Liver (tissue), 9 donors: ENCODE measurements around the gene MBP. TPM values are rescaled to one million over a fixed set of nuclear protein-coding genes. Genes with fewer than 3 reads are reported as not detected.
A peak's percentile ranks its signal among the peaks of the same experiment; 100 is the strongest.

Experiments used
- DNase-seq: peaks from one replicate; pipeline ENCODE4 v3.0.0-alpha.2; 2017; ENCODE audit warnings: low spot score
- H3K27ac ChIP-seq, 2 donors: one replicate each; pipeline ENCODE4 v1.7.0; 2013; ENCODE audit warnings: inconsistent platforms in 2 of 2, low read length in 2 of 2, control low read depth in 1 of 2, low read depth in 1 of 2, mild to moderate bottlenecking in 1 of 2
- H3K27me3 ChIP-seq, 4 donors: one replicate each; pipeline versions ENCODE4 v1.6.1 to v1.7.0; 2013; ENCODE audit warnings: low read length in 3 of 4, inconsistent platforms in 1 of 4, mild to moderate bottlenecking in 1 of 4, moderate library complexity in 1 of 4; ENCODE audit not compliant: control insufficient read depth in 4 of 4, insufficient read depth in 4 of 4
- H3K36me3 ChIP-seq, 4 donors: one replicate each; pipeline versions ENCODE4 v1.6.1 to v1.7.0; 2013; ENCODE audit warnings: low read length in 3 of 4, mild to moderate bottlenecking in 3 of 4, low read depth in 1 of 4, moderate library complexity in 1 of 4; ENCODE audit not compliant: control insufficient read depth in 4 of 4, insufficient read depth in 3 of 4
- H3K4me1 ChIP-seq, 4 donors: one replicate each; pipeline versions ENCODE4 v1.6.1 to v1.7.0; 2013; ENCODE audit warnings: low read length in 3 of 4, mild to moderate bottlenecking in 3 of 4, moderate library complexity in 1 of 4; ENCODE audit not compliant: control insufficient read depth in 4 of 4, insufficient read depth in 4 of 4
- H3K4me3 ChIP-seq, 3 donors: one replicate each; pipeline versions ENCODE4 v1.6.1 to v1.7.0; 2013; ENCODE audit warnings: low read length in 3 of 3, control low read depth in 1 of 3, low read depth in 1 of 3, mild to moderate bottlenecking in 1 of 3
- H3K9ac ChIP-seq, 2 donors: one replicate each; pipeline ENCODE4 v1.7.0; 2013; ENCODE audit warnings: low read length in 2 of 2, mild to moderate bottlenecking in 2 of 2, moderate library complexity in 2 of 2, control low read depth in 1 of 2, low read depth in 1 of 2
- H3K9me3 ChIP-seq, 4 donors: one replicate each; pipeline versions ENCODE4 v1.6.1 to v1.7.0; 2013; ENCODE audit warnings: low read length in 3 of 4; ENCODE audit not compliant: control insufficient read depth in 4 of 4
- FOXA1 ChIP-seq: IDR thresholded peaks from 2 replicates; pipeline ENCODE4 v1.6.1; 2016; ENCODE audit warnings: antibody characterized with exemption
- FOXA2 ChIP-seq: IDR thresholded peaks from 2 replicates; pipeline ENCODE4 v1.6.1; 2016; ENCODE audit warnings: antibody characterized with exemption
- GABPA ChIP-seq, 2 donors: IDR thresholded peaks in 1 of 2; conservative IDR thresholded peaks in 1 of 2; 2 replicates each; pipeline ENCODE4 v1.6.1; 2016; ENCODE audit warnings: antibody characterized with exemption in 2 of 2, mild to moderate bottlenecking in 1 of 2, moderate library complexity in 1 of 2
- HNF4A ChIP-seq, 2 donors: conservative IDR thresholded peaks; 2 replicates each; pipeline ENCODE4 v1.6.1; 2016; ENCODE audit warnings: antibody characterized with exemption in 2 of 2, mild to moderate bottlenecking in 2 of 2
- HNF4G ChIP-seq: IDR thresholded peaks from 2 replicates; pipeline ENCODE4 v1.6.1; 2016; ENCODE audit warnings: antibody characterized with exemption
- JUND ChIP-seq, 2 donors: IDR thresholded peaks; 2 replicates each; pipeline ENCODE4 v1.6.1; 2016; ENCODE audit warnings: antibody characterized with exemption in 2 of 2
- NR2F2 ChIP-seq: IDR thresholded peaks from 2 replicates; pipeline ENCODE4 v1.6.1; 2016; ENCODE audit warnings: antibody characterized with exemption
- RAD21 ChIP-seq, 2 donors: IDR thresholded peaks; 2 replicates each; pipeline ENCODE4 v1.6.1; 2016; ENCODE audit warnings: antibody characterized with exemption in 2 of 2, mild to moderate bottlenecking in 2 of 2
- SP1 ChIP-seq: IDR thresholded peaks from 2 replicates; pipeline ENCODE4 v1.6.1; 2018; ENCODE audit warnings: antibody characterized with exemption, mild to moderate bottlenecking
- TAF1 ChIP-seq: conservative IDR thresholded peaks from 2 replicates; pipeline ENCODE4 v1.6.1; 2016; ENCODE audit warnings: antibody characterized with exemption, mild to moderate bottlenecking
- YY1 ChIP-seq: IDR thresholded peaks from 2 replicates; pipeline ENCODE4 v1.6.1; 2016; ENCODE audit warnings: antibody characterized with exemption, mild to moderate bottlenecking
- WGBS: extraction: QIAGEN DNeasy Blood & Tissue Kit; methylation state at CpG from one replicate; pipeline ENCODE4 v1.1.7; 2013; 5-methylcytosine and 5-hydroxymethylcytosine counted together
- polyA plus RNA-seq, 2 donors: library from polyadenylated mRNA; stranded (reverse) in 1 of 2; unstranded in 1 of 2; fragments of 200-250 nt in 1 of 2; fragments of >200 nt in 1 of 2; fragmentation: Nextera tagmentation in 1 of 2; extraction: Ambion mirVana in 1 of 2; gene quantifications; one replicate each; pipeline versions ENCODE4 v1.2.1 to v1.2.3, GENCODE V29; 2013 to 2015
- total RNA-seq, 2 donors: library from RNA; depleted of rRNA; stranded (reverse); fragments of >200 nt; gene quantifications; one replicate each; pipeline ENCODE4 v1.2.3, GENCODE V29; 2014
- TF ChIP-seq, protein P1 (sequence below): IDR thresholded peaks from 2 replicates; pipeline ENCODE4 v1.6.1; 2016; ENCODE audit warnings: antibody characterized with exemption
- TF ChIP-seq, protein P2 (sequence below): IDR thresholded peaks from 2 replicates; pipeline ENCODE4 v1.6.1; 2016; ENCODE audit warnings: antibody characterized with exemption
- TF ChIP-seq, protein P3 (sequence below): IDR thresholded peaks from 2 replicates; pipeline ENCODE4 v1.6.1; 2016; ENCODE audit warnings: antibody characterized with exemption, mild to moderate bottlenecking
- TF ChIP-seq, protein P4 (sequence below): IDR thresholded peaks from 2 replicates; pipeline ENCODE4 v1.6.1; 2016; ENCODE audit warnings: antibody characterized with exemption
- TF ChIP-seq, protein P5 (sequence below): fragments of 150-350 bp; IDR thresholded peaks from 2 replicates; pipeline ENCODE4 v1.5.1; 2017; ENCODE audit warnings: improper control_type of control experiment, low read depth, low read length; ENCODE audit not compliant: missing input control
- donor health status: healthy.
- donor health status: healthy.
- donor health status: healthy.
- donor health status: healthy.
- donor health status: healthy.

The MBP gene
- total and polyA plus RNA-seq, 4 donors, result 9.7 to 23.3 (median 17.7) TPM

DNA sequence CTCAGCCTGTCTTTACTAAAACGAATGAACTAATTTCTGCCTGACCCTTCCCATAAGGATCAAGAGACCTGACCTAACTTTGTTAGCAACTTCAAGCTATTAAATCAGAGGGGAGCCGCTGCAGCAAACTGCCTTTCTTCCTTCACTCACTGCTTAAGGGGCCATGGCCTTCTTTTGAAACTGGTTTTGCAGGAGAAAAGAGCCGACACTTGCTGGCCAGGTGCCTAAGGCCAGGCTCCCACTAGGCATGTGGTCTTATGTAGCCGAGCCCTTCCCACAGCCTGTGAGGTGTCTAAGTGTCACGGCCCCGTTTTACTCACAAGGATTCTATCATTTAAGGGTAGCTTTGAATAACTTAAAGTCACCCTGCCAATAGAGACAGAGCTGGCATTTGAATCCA, 179.4 kb downstream of the MBP start:
- no peak for DNase-seq
- H3K9me3 ChIP-seq, result no peaks in the 10 kb centered on the region
- H3K27me3 ChIP-seq, result no peaks in the 10 kb centered on the region
- H3K9ac ChIP-seq, result peak overlapping the region in 1 of 2 donors; percentile 52
- 56% methylated on average over 6 of the region's 6 CpGs for WGBS
- H3K27ac ChIP-seq, result peak overlapping the region; percentile 63 to 64
- H3K4me1 ChIP-seq, result peaks cover 6 to 55% (median 45%) of the 10 kb centered on the region in 4 donors
- peaks cover 0 to 10% (median 6%) of the 10 kb centered on the region in 4 donors for H3K36me3 ChIP-seq
- TF ChIP-seq, protein P1, sequence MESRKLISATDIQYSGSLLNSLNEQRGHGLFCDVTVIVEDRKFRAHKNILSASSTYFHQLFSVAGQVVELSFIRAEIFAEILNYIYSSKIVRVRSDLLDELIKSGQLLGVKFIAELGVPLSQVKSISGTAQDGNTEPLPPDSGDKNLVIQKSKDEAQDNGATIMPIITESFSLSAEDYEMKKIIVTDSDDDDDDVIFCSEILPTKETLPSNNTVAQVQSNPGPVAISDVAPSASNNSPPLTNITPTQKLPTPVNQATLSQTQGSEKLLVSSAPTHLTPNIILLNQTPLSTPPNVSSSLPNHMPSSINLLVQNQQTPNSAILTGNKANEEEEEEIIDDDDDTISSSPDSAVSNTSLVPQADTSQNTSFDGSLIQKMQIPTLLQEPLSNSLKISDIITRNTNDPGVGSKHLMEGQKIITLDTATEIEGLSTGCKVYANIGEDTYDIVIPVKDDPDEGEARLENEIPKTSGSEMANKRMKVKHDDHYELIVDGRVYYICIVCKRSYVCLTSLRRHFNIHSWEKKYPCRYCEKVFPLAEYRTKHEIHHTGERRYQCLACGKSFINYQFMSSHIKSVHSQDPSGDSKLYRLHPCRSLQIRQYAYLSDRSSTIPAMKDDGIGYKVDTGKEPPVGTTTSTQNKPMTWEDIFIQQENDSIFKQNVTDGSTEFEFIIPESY, result no peak
- TF ChIP-seq, protein P2, sequence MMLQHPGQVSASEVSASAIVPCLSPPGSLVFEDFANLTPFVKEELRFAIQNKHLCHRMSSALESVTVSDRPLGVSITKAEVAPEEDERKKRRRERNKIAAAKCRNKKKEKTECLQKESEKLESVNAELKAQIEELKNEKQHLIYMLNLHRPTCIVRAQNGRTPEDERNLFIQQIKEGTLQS, result no peak
- TF ChIP-seq HNF4G (no peak), NR2F2 (no peak), FOXA2 (no peak), SP1 (no peak), YY1 (no peak), HNF4A (conservative IDR thresholded peaks at IDR 0.05) (no peak), GABPA (IDR thresholded peaks at IDR 0.05 in 1 of 2, conservative IDR thresholded peaks at IDR 0.05 in 1 of 2) (no peak), RAD21 (IDR thresholded peaks at IDR 0.05) (no peak)
- TF ChIP-seq, protein P3, sequence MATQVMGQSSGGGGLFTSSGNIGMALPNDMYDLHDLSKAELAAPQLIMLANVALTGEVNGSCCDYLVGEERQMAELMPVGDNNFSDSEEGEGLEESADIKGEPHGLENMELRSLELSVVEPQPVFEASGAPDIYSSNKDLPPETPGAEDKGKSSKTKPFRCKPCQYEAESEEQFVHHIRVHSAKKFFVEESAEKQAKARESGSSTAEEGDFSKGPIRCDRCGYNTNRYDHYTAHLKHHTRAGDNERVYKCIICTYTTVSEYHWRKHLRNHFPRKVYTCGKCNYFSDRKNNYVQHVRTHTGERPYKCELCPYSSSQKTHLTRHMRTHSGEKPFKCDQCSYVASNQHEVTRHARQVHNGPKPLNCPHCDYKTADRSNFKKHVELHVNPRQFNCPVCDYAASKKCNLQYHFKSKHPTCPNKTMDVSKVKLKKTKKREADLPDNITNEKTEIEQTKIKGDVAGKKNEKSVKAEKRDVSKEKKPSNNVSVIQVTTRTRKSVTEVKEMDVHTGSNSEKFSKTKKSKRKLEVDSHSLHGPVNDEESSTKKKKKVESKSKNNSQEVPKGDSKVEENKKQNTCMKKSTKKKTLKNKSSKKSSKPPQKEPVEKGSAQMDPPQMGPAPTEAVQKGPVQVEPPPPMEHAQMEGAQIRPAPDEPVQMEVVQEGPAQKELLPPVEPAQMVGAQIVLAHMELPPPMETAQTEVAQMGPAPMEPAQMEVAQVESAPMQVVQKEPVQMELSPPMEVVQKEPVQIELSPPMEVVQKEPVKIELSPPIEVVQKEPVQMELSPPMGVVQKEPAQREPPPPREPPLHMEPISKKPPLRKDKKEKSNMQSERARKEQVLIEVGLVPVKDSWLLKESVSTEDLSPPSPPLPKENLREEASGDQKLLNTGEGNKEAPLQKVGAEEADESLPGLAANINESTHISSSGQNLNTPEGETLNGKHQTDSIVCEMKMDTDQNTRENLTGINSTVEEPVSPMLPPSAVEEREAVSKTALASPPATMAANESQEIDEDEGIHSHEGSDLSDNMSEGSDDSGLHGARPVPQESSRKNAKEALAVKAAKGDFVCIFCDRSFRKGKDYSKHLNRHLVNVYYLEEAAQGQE, result no peak
- TF ChIP-seq, protein P4, sequence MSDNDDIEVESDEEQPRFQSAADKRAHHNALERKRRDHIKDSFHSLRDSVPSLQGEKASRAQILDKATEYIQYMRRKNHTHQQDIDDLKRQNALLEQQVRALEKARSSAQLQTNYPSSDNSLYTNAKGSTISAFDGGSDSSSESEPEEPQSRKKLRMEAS, result no peak
- TF ChIP-seq, protein P5, sequence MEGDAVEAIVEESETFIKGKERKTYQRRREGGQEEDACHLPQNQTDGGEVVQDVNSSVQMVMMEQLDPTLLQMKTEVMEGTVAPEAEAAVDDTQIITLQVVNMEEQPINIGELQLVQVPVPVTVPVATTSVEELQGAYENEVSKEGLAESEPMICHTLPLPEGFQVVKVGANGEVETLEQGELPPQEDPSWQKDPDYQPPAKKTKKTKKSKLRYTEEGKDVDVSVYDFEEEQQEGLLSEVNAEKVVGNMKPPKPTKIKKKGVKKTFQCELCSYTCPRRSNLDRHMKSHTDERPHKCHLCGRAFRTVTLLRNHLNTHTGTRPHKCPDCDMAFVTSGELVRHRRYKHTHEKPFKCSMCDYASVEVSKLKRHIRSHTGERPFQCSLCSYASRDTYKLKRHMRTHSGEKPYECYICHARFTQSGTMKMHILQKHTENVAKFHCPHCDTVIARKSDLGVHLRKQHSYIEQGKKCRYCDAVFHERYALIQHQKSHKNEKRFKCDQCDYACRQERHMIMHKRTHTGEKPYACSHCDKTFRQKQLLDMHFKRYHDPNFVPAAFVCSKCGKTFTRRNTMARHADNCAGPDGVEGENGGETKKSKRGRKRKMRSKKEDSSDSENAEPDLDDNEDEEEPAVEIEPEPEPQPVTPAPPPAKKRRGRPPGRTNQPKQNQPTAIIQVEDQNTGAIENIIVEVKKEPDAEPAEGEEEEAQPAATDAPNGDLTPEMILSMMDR, result no peak
- H3K4me3 ChIP-seq, result no peak overlapping the region

DNA sequence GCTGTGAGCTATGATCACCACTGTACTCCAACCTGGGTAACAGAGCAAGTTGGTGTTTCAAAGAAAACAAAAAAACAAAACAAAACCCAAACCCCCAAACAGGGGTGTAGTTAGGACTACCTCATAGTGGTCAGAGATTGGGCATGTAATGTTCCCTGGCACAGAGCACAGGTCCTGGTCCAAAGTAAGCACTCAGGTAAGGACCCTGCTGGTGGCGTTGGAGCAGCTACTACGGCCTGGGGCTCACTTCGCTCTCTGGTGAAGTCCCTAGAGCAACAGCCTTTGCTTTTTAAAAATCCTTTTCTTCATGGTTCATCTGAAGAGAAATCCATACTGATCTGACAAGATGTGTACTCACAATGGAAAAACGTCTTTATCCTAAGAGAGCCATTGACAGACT, 179.8 kb downstream of the MBP start:
- Histone ChIP-seq H3K27me3 (no peaks in the 10 kb centered on the region), H3K36me3 (peaks cover 0 to 10% (median 7%) of the 10 kb centered on the region in 4 donors), H3K4me3 (no peak overlapping the region), H3K4me1 (peaks cover 6 to 53% (median 43%) of the 10 kb centered on the region in 4 donors), H3K9me3 (no peaks in the 10 kb centered on the region), H3K9ac (no peak overlapping the region), H3K27ac (no peak overlapping the region)
- 80% methylated on average over 4 of the region's 4 CpGs for whole genome bisulfite sequencing
- no peak for TF ChIP-seq SP1
- TF ChIP-seq RAD21 (IDR thresholded peaks at IDR 0.05), result no peak
- TF ChIP-seq HNF4A (conservative IDR thresholded peaks at IDR 0.05), result no peak
- no peak for TF ChIP-seq YY1
- TF ChIP-seq HNF4G, result no peak
- TF ChIP-seq GABPA (IDR thresholded peaks at IDR 0.05 in 1 of 2, conservative IDR thresholded peaks at IDR 0.05 in 1 of 2), result no peak
- TF ChIP-seq JUND (IDR thresholded peaks at IDR 0.05), result no peak
- no peak for TF ChIP-seq TAF1
- TF ChIP-seq, protein P3, result no peak
- TF ChIP-seq FOXA1, result no peak
- TF ChIP-seq, protein P1, result no peak
- no peak for TF ChIP-seq FOXA2
- TF ChIP-seq, protein P4, result no peak
- TF ChIP-seq, protein P2, result no peak
- no peak for DNase-seq
